Smooth muscle cell (in vitro differentiated cells): ENCODE data around the gene FCSK. TPM values are rescaled to one million over a fixed set of nuclear protein-coding genes. Genes with fewer than 3 reads are reported as not detected.

Experiments
- DNase-seq: peaks from one replicate; lab custom pipeline; 2025; ENCODE audit not compliant: unreplicated experiment; lab: John Stamatoyannopoulos, UW
- H2AFZ ChIP-seq: fragments of 200-600 bp; sonication (generic); 2 replicates; pipeline ENCODE4 v1.6.0; 2016; ENCODE audit warnings: antibody characterized with exemption, low read depth, mild to moderate bottlenecking
- H3F3A ChIP-seq: fragments of 200-600 bp; sonication (generic); 2 replicates; pipeline ENCODE4 v1.6.0; 2017; ENCODE audit warnings: antibody characterized with exemption, low read depth
- H3K27ac ChIP-seq: fragments of 200-600 bp; sonication (generic); 2 replicates; pipeline ENCODE4 v1.5.1; 2016; ENCODE audit warnings: low read depth, mild to moderate bottlenecking
- H3K27me3 ChIP-seq: fragments of 200-600 bp; sonication (generic); 2 replicates; pipeline ENCODE4 v1.6.1; 2016; ENCODE audit warnings: low read depth, mild to moderate bottlenecking
- H3K36me3 ChIP-seq: fragments of 200-600 bp; sonication (generic); 2 replicates; pipeline ENCODE4 v1.5.1; 2016; ENCODE audit warnings: low read depth
- H3K4me1 ChIP-seq: fragments of 200-600 bp; sonication (generic); 2 replicates; pipeline ENCODE4 v1.5.1; 2016; ENCODE audit warnings: low read depth
- H3K4me2 ChIP-seq: fragments of 200-600 bp; sonication (generic); 2 replicates; pipeline ENCODE4 v1.6.0; 2016; ENCODE audit warnings: mild to moderate bottlenecking
- H3K4me3 ChIP-seq: fragments of 200-600 bp; sonication (generic); 2 replicates; pipeline ENCODE4 v1.5.1; 2016; ENCODE audit warnings: mild to moderate bottlenecking
- H3K79me2 ChIP-seq: fragments of 200-600 bp; sonication (generic); 2 replicates; pipeline ENCODE4 v1.6.0; 2016; ENCODE audit warnings: low read depth, mild to moderate bottlenecking
- H3K9ac ChIP-seq: fragments of 200-600 bp; sonication (generic); 2 replicates; pipeline ENCODE4 v1.6.0; 2016; ENCODE audit warnings: low read depth
- H3K9me3 ChIP-seq: fragments of 200-600 bp; sonication (generic); replicated peaks from 2 replicates; pipeline ENCODE4 v1.5.1; 2016; ENCODE audit warnings: low read depth
- H4K20me1 ChIP-seq: fragments of 200-600 bp; sonication (generic); 2 replicates; pipeline ENCODE4 v1.6.0; 2016; ENCODE audit warnings: low read depth
- WGBS: methylation state at CpG from one replicate; pipeline ENCODE4 v1.1.7; 2016; ENCODE audit warnings: low lambda C conversion rate; 5-methylcytosine and 5-hydroxymethylcytosine counted together
- polyA plus RNA-seq: library from polyadenylated mRNA; unstranded; fragments of >200 nt; fragmentation: Nextera tagmentation; extraction: Ambion mirVana; gene quantifications from 2 replicates; pipeline ENCODE4 v1.2.1, GENCODE V29; 2016
- total RNA-seq: library from RNA; depleted of rRNA; stranded (reverse); fragments of >200 nt; gene quantifications from 2 replicates; pipeline ENCODE4 v1.2.3, GENCODE V29; 2014
- TF ChIP-seq, protein P1 (sequence below): fragments of 200-600 bp; sonication (generic); IDR thresholded peaks from 2 replicates; pipeline ENCODE4 v1.5.1; 2017; ENCODE audit warnings: borderline replicate concordance, mild to moderate bottlenecking, antibody characterized with exemption; ENCODE audit not compliant: insufficient read depth, poor library complexity, severe bottlenecking

Gene FCSK
- total and polyA plus RNA-seq, 2 experiments from 2014 or later, result 4.8 to 16.5 TPM

DNA sequence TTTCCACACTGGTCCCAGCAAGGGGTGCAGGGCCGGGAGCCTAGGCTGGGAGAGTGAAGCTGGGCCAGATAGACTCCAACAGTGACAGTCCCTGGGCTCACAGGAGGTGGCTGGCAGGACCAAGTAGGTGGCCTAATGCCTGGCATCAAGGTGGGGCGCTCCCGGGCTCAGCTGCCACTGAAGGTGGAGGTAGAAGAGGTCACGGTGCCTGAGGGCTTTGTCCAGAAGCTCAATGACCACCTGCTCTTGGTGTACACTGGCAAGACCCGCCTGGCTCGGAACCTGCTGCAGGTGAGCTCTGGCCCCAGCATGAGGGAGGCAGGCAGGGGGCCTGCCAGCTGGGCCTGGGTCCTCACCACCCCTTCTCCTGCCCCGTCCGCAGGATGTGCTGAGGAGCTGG is 23.8 kb downstream of the FCSK start:
- no peaks in the 10 kb centered on the region for H3K9me3 ChIP-seq
- H4K20me1 ChIP-seq, result no peaks in the 10 kb centered on the region
- DNase-seq, result no peak
- H2AFZ ChIP-seq, result no peak overlapping the region
- H3K27me3 ChIP-seq, result no peaks in the 10 kb centered on the region
- no peaks in the 10 kb centered on the region for H3K4me1 ChIP-seq
- TF ChIP-seq, protein P1, sequence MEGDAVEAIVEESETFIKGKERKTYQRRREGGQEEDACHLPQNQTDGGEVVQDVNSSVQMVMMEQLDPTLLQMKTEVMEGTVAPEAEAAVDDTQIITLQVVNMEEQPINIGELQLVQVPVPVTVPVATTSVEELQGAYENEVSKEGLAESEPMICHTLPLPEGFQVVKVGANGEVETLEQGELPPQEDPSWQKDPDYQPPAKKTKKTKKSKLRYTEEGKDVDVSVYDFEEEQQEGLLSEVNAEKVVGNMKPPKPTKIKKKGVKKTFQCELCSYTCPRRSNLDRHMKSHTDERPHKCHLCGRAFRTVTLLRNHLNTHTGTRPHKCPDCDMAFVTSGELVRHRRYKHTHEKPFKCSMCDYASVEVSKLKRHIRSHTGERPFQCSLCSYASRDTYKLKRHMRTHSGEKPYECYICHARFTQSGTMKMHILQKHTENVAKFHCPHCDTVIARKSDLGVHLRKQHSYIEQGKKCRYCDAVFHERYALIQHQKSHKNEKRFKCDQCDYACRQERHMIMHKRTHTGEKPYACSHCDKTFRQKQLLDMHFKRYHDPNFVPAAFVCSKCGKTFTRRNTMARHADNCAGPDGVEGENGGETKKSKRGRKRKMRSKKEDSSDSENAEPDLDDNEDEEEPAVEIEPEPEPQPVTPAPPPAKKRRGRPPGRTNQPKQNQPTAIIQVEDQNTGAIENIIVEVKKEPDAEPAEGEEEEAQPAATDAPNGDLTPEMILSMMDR, result no peak
- no peak overlapping the region for H3K9ac ChIP-seq
- H3K36me3 ChIP-seq, result no peaks in the 10 kb centered on the region
- over 99% methylated on average over 8 of the region's 8 CpGs for WGBS
- H3K4me2 ChIP-seq, result no peak overlapping the region
- no peaks in the 10 kb centered on the region for H3K79me2 ChIP-seq
- no peak overlapping the region for H3K27ac ChIP-seq
- peaks cover 5% of the 10 kb centered on the region for H3F3A ChIP-seq
- no peak overlapping the region for H3K4me3 ChIP-seq

GRCh38 chr16:70478912-70479341 is 24.5 kb downstream of the FCSK start:
- TF ChIP-seq, protein P1, result no peak
- Histone ChIP-seq H3K27me3 (no peaks in the 10 kb centered on the region), H3K4me2 (no peak overlapping the region), H3K9me3 (no peaks in the 10 kb centered on the region), H3K36me3 (no peaks in the 10 kb centered on the region), H3K4me3 (no peak overlapping the region), H2AFZ (no peak overlapping the region), H3K79me2 (no peaks in the 10 kb centered on the region), H3K27ac (no peak overlapping the region), H4K20me1 (no peaks in the 10 kb centered on the region), H3F3A (peaks cover 5% of the 10 kb centered on the region), H3K9ac (no peak overlapping the region), H3K4me1 (no peaks in the 10 kb centered on the region)
- no peak for DNase-seq
- 87% methylated on average over 10 of the region's 10 CpGs for WGBS

DNA sequence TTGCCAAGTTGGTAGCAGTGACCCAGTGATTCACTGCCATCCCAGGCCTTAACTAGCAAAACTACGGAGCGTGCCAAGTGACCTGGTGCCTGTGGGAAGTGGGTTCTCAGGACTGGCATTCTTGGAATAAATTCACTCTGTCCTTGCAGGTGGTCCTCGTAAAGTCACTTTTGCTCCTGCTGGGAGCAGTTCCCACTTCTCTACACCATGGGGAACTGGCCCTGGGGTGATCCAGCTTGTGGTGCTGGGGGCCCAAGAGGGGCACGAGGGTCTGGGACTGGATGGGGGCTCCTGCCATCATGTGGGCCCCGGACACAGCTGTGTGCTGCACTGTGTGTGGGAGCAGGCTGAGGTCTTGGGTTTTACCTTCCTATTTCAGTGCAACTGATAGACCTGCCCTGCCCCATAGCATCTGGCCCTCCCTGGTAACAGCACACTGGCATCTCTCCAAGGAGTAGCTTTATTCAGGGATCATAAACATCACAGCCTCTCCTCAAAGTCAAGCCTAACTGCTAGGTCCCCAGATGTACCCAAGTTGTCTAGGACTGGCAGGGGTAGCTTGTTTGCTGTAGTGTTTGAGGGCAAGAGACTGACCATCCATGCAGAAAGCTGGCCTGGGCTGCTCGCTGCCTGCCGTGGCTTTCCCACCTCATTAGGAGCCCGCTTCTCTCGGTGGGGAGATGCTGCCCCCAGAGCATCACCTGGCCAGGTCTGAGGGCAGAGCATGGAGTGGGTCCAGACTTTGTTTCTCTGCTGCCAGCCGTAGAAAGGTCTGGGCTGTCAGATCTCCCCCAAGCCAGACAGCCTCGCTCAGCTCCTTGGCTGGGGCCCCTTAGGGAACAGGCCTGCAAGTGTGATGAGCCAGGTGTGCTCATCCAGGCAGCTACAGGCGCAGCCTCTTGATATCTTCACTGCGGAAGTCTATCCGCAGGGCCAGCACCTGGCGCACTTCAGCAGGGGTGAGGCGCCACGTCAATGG is 26.0 kb downstream of the FCSK start:
- Histone ChIP-seq H3K9ac (no peak overlapping the region), H2AFZ (no peak overlapping the region), H3K4me1 (no peaks in the 10 kb centered on the region), H3K9me3 (no peaks in the 10 kb centered on the region), H3F3A (peaks cover 5% of the 10 kb centered on the region), H3K27ac (no peak overlapping the region), H3K4me2 (no peak overlapping the region), H3K27me3 (no peaks in the 10 kb centered on the region), H3K36me3 (no peaks in the 10 kb centered on the region), H4K20me1 (no peaks in the 10 kb centered on the region), H3K79me2 (no peaks in the 10 kb centered on the region), H3K4me3 (no peak overlapping the region)
- TF ChIP-seq, protein P1, result no peak
- WGBS, result 97% methylated on average over 17 of the region's 17 CpGs
- no peak for DNase-seq
